Endothelial cell of umbilical vein (primary cell): Measurements from ENCODE around the gene EPHA4. TPM values are rescaled to one million over a fixed set of nuclear protein-coding genes. Genes with fewer than 3 reads are reported as not detected.

Experiments used
- BruUV-seq: library from RNA; stranded (reverse); fragments of 400-500 nt; replicated peaks from 2 replicates; lab custom pipeline; 2021; lab: Mats Ljungman, UMichigan
- CTCF ChIA-PET: fragments of 300-600, 350-600 bp; sonication (Branson Sonifier 250); formaldehyde crosslinking; loops from one replicate; lab custom pipeline; 2021; ENCODE audit warnings: antibody characterized with exemption, inconsistent platforms; lab: Charles Lee
- POLR2A ChIA-PET: fragments of 300-600, 350-600 bp; sonication (Branson Sonifier 250); formaldehyde crosslinking; loops from one replicate; lab custom pipeline; 2021; ENCODE audit warnings: antibody characterized with exemption, inconsistent platforms; lab: Charles Lee
- DNase-seq: peaks from one replicate; pipeline ENCODE4 v3.0.0-alpha.2; 2011; ENCODE audit warnings: low read depth, low spot score
- FAIRE-seq: peaks from 2 replicates; lab custom pipeline; 2011; peaks lifted over from hg19 to GRCh38; lab: Jason Lieb, UNC
- H2AFZ ChIP-seq: 2 replicates; pipeline ENCODE4 v1.6.0; 2012; ENCODE audit warnings: low read depth, low read length, control low read depth, inconsistent platforms
- H3K27ac ChIP-seq: 2 replicates; pipeline ENCODE4 v1.5.1; 2011; ENCODE audit warnings: low read depth, mild to moderate bottlenecking, control low read depth, low read length, moderate library complexity; ENCODE audit not compliant: insufficient read depth
- H3K27me3 ChIP-seq, 2 experiments: 2 replicates each; pipeline versions ENCODE4 v1.6.0 to v1.6.1; 2011; ENCODE audit warnings: low read length in 2 of 2, mixed read lengths in 1 of 2; ENCODE audit not compliant: control insufficient read depth in 2 of 2, insufficient read depth in 2 of 2
- H3K36me3 ChIP-seq, 2 experiments: 2 replicates in 1 of 2; 3 replicates in 1 of 2; pipeline ENCODE4 v1.5.1; 2011; ENCODE audit warnings: low read length in 2 of 2, mild to moderate bottlenecking in 1 of 2, moderate library complexity in 1 of 2; ENCODE audit not compliant: control insufficient read depth in 2 of 2, insufficient read depth in 2 of 2; ENCODE audit errors: extremely low read depth in 1 of 2
- H3K4me1 ChIP-seq: 3 replicates; pipeline ENCODE4 v1.5.1; 2011; ENCODE audit warnings: mild to moderate bottlenecking, low read length; ENCODE audit not compliant: control insufficient read depth, insufficient read depth; ENCODE audit errors: extremely low read depth
- H3K4me2 ChIP-seq: 2 replicates; pipeline ENCODE4 v1.6.1; 2011; ENCODE audit warnings: low read length, control low read depth, mixed read lengths; ENCODE audit not compliant: insufficient read depth
- H3K4me3 ChIP-seq, 3 experiments: fragments of 200-600 bp in 1 of 3; sonication (generic), shearing (Covaris generic) in 1 of 3; replicated peaks in 1 of 3; 2 replicates each; pipeline ENCODE4 v1.5.1; 2011 to 2016; ENCODE audit warnings: control low read depth in 3 of 3, low read length in 3 of 3, mild to moderate bottlenecking in 2 of 3, inconsistent platforms in 1 of 3, low read depth in 1 of 3, moderate library complexity in 1 of 3; ENCODE audit not compliant: insufficient read depth in 1 of 3
- H3K79me2 ChIP-seq: 2 replicates; pipeline ENCODE4 v1.6.0; 2012; ENCODE audit warnings: low read length, inconsistent platforms; ENCODE audit not compliant: control insufficient read depth, insufficient read depth
- H3K9ac ChIP-seq: replicated peaks from 2 replicates; pipeline ENCODE3; 2011; ENCODE audit warnings: low read length, control low read depth; ENCODE audit not compliant: insufficient read depth; ENCODE audit errors: extremely low read depth
- H3K9me1 ChIP-seq: replicated peaks from 3 replicates; pipeline ENCODE4 v1.6.0; 2011; ENCODE audit warnings: mild to moderate bottlenecking, low read length; ENCODE audit not compliant: control insufficient read depth, insufficient read depth; ENCODE audit errors: extremely low read depth
- H3K9me3 ChIP-seq: replicated peaks from 2 replicates; pipeline ENCODE4 v1.5.1; 2012; ENCODE audit warnings: low read length, inconsistent platforms; ENCODE audit not compliant: control insufficient read depth, insufficient read depth
- H4K20me1 ChIP-seq: replicated peaks from 2 replicates; pipeline ENCODE3; 2011; ENCODE audit warnings: mild to moderate bottlenecking, low read length; ENCODE audit not compliant: control insufficient read depth, insufficient read depth; ENCODE audit errors: extremely low read depth
- CTCF ChIP-seq, 2 donors: IDR thresholded peaks; 1 replicate in 1 of 2; 2 replicates in 1 of 2; pipeline ENCODE4 v1.5.1; 2011; ENCODE audit warnings: low read length in 2 of 2, mild to moderate bottlenecking in 2 of 2, moderate library complexity in 2 of 2, control low read depth in 1 of 2, inconsistent platforms in 1 of 2, low read depth in 1 of 2; ENCODE audit not compliant: insufficient read depth in 1 of 2; ENCODE audit errors: extremely low read depth in 1 of 2
- EZH2 ChIP-seq: IDR thresholded peaks from 2 replicates; pipeline ENCODE4 v1.6.1; 2012; ENCODE audit warnings: borderline replicate concordance, low read depth, mild to moderate bottlenecking, moderate library complexity, low read length, inconsistent platforms; ENCODE audit not compliant: severe bottlenecking
- FOS ChIP-seq: IDR thresholded peaks from 2 replicates; pipeline ENCODE4 v1.6.1; 2011; ENCODE audit warnings: mild to moderate bottlenecking, low read length, moderate library complexity, borderline replicate concordance; ENCODE audit not compliant: insufficient read depth
- GATA2 ChIP-seq: IDR thresholded peaks from 2 replicates; pipeline ENCODE4 v1.7.0; 2011; ENCODE audit warnings: low read depth, mild to moderate bottlenecking, moderate library complexity, mixed read lengths, low read length; ENCODE audit not compliant: insufficient read length, insufficient read depth
- JUN ChIP-seq: IDR thresholded peaks from 2 replicates; pipeline ENCODE4 v1.6.1; 2011; ENCODE audit warnings: borderline replicate concordance, low read depth; ENCODE audit not compliant: insufficient read length, insufficient read depth
- MAX ChIP-seq: IDR thresholded peaks from 2 replicates; pipeline ENCODE4 v1.6.1; 2011; ENCODE audit not compliant: insufficient read depth, insufficient read length
- MYC ChIP-seq: IDR thresholded peaks from one replicate; pipeline ENCODE4 v1.6.1; 2011; ENCODE audit warnings: mild to moderate bottlenecking, low read depth, low read length
- POLR2A ChIP-seq: IDR thresholded peaks from 2 replicates; pipeline ENCODE4 v1.6.1; 2012; ENCODE audit warnings: low read depth, mild to moderate bottlenecking, control low read depth, low read length
- POLR2AphosphoS5 ChIP-seq: IDR thresholded peaks from 2 replicates; pipeline ENCODE4 v1.6.1; 2012; ENCODE audit warnings: low read depth, mild to moderate bottlenecking, control low read depth, low read length, moderate library complexity; ENCODE audit not compliant: insufficient read depth
- dilution Hi-C: fragments of 300-500 bp; cut with MboI; formaldehyde crosslinking; loops from one replicate; pipeline ENCODE4 v1.15.0; 2019; ENCODE audit warnings: low sequenced_read_pairs; ENCODE audit not compliant: extremely low pct_ligation_motif_present
- intact Hi-C: fragments of 100-400 bp; cut with micrococcal nuclease; formaldehyde crosslinking; loops from one replicate; pipeline ENCODE4 v1.10.0; 2022
- polyA plus RNA-seq, 4 experiments: library from polyadenylated mRNA; depleted of rRNA in 3 of 4; stranded (reverse) in 3 of 4; unstranded in 1 of 4; fragments of >200 nt; gene quantifications; 2 replicates each; pipeline versions ENCODE4 v1.2.1 to v1.2.3, GENCODE V29; 2011 to 2012; ENCODE audit warnings: missing spikeins in 1 of 4
- total RNA-seq: library from RNA; stranded (reverse); gene quantifications from 2 replicates; pipeline ENCODE4 v1.2.3, GENCODE V29; 2021

Gene EPHA4
- total and polyA plus RNA-seq, 2 donors (not counting 3 experiments of a cell fraction or from before 2014, with no cell fraction given): 11.9 to 19.8 TPM

- no TSS peak for BruUV-seq
- no peak overlapping the region for H3K9ac ChIP-seq
- no peaks in the 10 kb centered on the region for H3K27me3 ChIP-seq
- no peaks in the 10 kb centered on the region for H3K9me1 ChIP-seq
- no peak overlapping the region for H3K4me2 ChIP-seq
- no peak overlapping the region for H3K4me3 ChIP-seq
- H3K79me2 ChIP-seq: no peaks in the 10 kb centered on the region
- H3K27ac ChIP-seq: no peak overlapping the region
- POLR2A ChIA-PET: no interaction called here
- intact Hi-C loops (no loop called here), dilution Hi-C loops (no loop called here)
- H2AFZ ChIP-seq: no peak overlapping the region
- TF ChIP-seq GATA2: no peak
- TF ChIP-seq FOS: no peak
- no peak for TF ChIP-seq EZH2
- no peak for TF ChIP-seq POLR2A
- TF ChIP-seq JUN: no peak
- no peak for TF ChIP-seq MYC
- TF ChIP-seq CTCF (IDR thresholded peaks at IDR 0.05; ENCODE audit: extremely low read depth in 1 of 2, insufficient read depth in 1 of 2, low read depth in 1 of 2, low read length in 2 of 2): no peak
- no peak for TF ChIP-seq POLR2AphosphoS5
- no peak for TF ChIP-seq MAX
- CTCF ChIA-PET: no interaction called here
- H3K9me3 ChIP-seq: no peaks in the 10 kb centered on the region
- H3K36me3 ChIP-seq: no peaks in the 10 kb centered on the region
- DNase-seq: no peak
- no peak for FAIRE-seq
- no peaks in the 10 kb centered on the region for H3K4me1 ChIP-seq
- no peaks in the 10 kb centered on the region for H4K20me1 ChIP-seq
Measured at GRCh38 chr2:221380062-221380461, 192.0 kb downstream of the EPHA4 start.
